Dedifferentiated amniotic fluid mesenchymal stem cell (primary cell): Measurements from ENCODE around the gene TRMT1.

ENCODE experiments used
- DNase-seq: peaks from one replicate; pipeline ENCODE4 v3.0.0-alpha.2; 2016; ENCODE audit errors: extremely low spot score

Gene TRMT1

GRCh38 chr19:13122980-13123957 is 6.7 kb upstream of the TRMT1 start:
- DNase-seq = no peak

GRCh38 chr19:13122275-13122878 is 5.8 kb upstream of the TRMT1 start:
- DNase-seq = no peak

GRCh38 chr19:13121551-13122274 is 5.2 kb upstream of the TRMT1 start:
- DNase-seq = no peak

- no peak for DNase-seq
Measured at GRCh38 chr19:13120817-13121216, 4.3 kb upstream of the TRMT1 start.

GRCh38 chr19:13120031-13120430 is 3.5 kb upstream of the TRMT1 start:
- DNase-seq = no peak

GRCh38 chr19:13119627-13120026 is 3.1 kb upstream of the TRMT1 start:
- DNase-seq = no peak

GRCh38 chr19:13118424-13119193 is 2.1 kb upstream of the TRMT1 start:
- DNase-seq = no peak

GRCh38 chr19:13117772-13118423 is 1.4 kb upstream of the TRMT1 start, which contains the start of gene NACC1:
NACC1 (plus strand) TSS chr19:13118264; CDS start chr19:13135208, 16,944 bp downstream.
- peak; percentile 82 for DNase-seq

GRCh38 chr19:13117176-13117771 is 734 bp upstream of the TRMT1 start:
- no peak for DNase-seq

GRCh38 chr19:13115936-13116281 is 631 bp downstream of the TRMT1 start:
- no peak for DNase-seq

GRCh38 chr19:13112555-13112954 is 4.0 kb downstream of the TRMT1 start:
- no peak for DNase-seq

- no peak for DNase-seq
Measured at GRCh38 chr19:13110099-13110610, 6.4 kb downstream of the TRMT1 start.

- DNase-seq = no peak
Measured at GRCh38 chr19:13109361-13110098, 7.0 kb downstream of the TRMT1 start.

- DNase-seq = no peak
Measured at GRCh38 chr19:13104848-13105711, 11.5 kb downstream of the TRMT1 start.

- DNase-seq = no peak
Measured at GRCh38 chr19:13104360-13104847, 12.1 kb downstream of the TRMT1 start.

GRCh38 chr19:13103581-13104359 is 12.8 kb downstream of the TRMT1 start:
- DNase-seq = no peak

- no peak for DNase-seq
Measured at GRCh38 chr19:13102666-13103580, 13.6 kb downstream of the TRMT1 start, which contains the start of gene LYL1. LYL1 (minus strand) TSS chr19:13102858; CDS start chr19:13101171, 1,687 bp downstream.
